HCT116 (cell line): ENCODE data around the gene LTBR.

Source experiments
- EZH2 ChIP-seq: fragments of 200-600 bp; sonication (generic); IDR thresholded peaks from 2 replicates; pipeline ENCODE4 v1.6.1; 2017; ENCODE audit warnings: antibody characterized with exemption, mixed run types
- EZH2phosphoT487 ChIP-seq: fragments of 200-600 bp; IDR thresholded peaks from 2 replicates; pipeline ENCODE4 v1.6.1; 2018; ENCODE audit warnings: antibody characterized with exemption, borderline replicate concordance
- FOSL1 ChIP-seq: IDR thresholded peaks from 2 replicates; pipeline ENCODE4 v1.6.1; 2012; ENCODE audit warnings: low read depth
- POLR2AphosphoS5 ChIP-seq: IDR thresholded peaks from 2 replicates; pipeline ENCODE4 v1.6.1; 2011; ENCODE audit warnings: mild to moderate bottlenecking, low read depth, low read length, moderate library complexity
- SP1 ChIP-seq: IDR thresholded peaks from 2 replicates; pipeline ENCODE4 v1.6.1; 2012; ENCODE audit warnings: low read depth
- YY1 ChIP-seq: IDR thresholded peaks from 2 replicates; pipeline ENCODE4 v1.6.1; 2011; ENCODE audit warnings: low read length, low read depth, moderate library complexity, mild to moderate bottlenecking; ENCODE audit not compliant: insufficient replicate concordance; ENCODE audit errors: extremely low read depth
- TF ChIP-seq, protein P1 (sequence below), 3 experiments: fragments of 200-600 bp in 1 of 3; sonication (generic) in 1 of 3; IDR thresholded peaks in 2 of 3; conservative IDR thresholded peaks in 1 of 3; 2 replicates each; pipeline ENCODE4 v1.5.1; 2012 to 2017; ENCODE audit warnings: low read depth in 2 of 3, low read length in 2 of 3, antibody characterized with exemption in 1 of 3, borderline replicate concordance in 1 of 3, control low read depth in 1 of 3, mild to moderate bottlenecking in 1 of 3, mixed read lengths in 1 of 3, mixed run types in 1 of 3, moderate library complexity in 1 of 3; ENCODE audit not compliant: insufficient read depth in 1 of 3
- TF ChIP-seq, protein P2 (sequence below): IDR thresholded peaks from 2 replicates; pipeline ENCODE4 v1.6.1; 2012; ENCODE audit warnings: low read depth

DNA sequence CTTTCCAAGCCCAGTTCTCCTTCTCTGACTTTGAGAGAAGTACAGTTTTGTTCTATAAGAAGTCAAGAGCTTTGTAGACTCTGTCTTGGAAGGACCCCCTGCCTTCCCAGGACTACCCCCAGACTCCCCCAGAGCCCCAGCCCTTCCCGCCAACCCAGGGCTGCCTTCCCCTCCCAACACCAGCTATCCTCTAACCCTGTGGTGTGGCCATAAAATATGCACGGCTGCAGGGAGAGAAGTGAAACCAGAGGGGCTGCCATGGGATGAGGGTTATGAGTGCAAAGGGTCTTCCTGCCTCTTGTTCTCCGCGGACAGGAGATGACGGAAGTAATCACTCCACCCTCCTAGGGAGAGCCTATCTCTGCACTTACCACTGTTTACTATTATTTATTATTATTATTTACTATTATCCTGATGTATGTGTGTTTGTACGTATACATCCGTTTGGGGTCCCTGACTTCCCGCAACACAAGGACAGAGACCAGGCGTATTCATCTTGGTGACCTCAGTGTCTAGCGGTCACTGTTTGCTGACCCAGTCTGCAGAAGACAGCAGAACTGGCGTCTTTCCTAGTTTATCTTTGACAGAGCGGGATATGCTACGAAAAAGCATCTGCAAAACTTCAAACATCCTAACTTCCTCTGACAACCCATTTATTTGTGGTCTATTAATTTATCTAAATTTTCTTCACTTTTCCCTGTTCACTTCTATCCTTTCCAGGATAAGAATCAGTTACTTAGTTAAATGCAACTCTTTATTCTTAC, 5.1 kb upstream of the LTBR start:
- no peak for TF ChIP-seq EZH2phosphoT487
- TF ChIP-seq, protein P1, sequence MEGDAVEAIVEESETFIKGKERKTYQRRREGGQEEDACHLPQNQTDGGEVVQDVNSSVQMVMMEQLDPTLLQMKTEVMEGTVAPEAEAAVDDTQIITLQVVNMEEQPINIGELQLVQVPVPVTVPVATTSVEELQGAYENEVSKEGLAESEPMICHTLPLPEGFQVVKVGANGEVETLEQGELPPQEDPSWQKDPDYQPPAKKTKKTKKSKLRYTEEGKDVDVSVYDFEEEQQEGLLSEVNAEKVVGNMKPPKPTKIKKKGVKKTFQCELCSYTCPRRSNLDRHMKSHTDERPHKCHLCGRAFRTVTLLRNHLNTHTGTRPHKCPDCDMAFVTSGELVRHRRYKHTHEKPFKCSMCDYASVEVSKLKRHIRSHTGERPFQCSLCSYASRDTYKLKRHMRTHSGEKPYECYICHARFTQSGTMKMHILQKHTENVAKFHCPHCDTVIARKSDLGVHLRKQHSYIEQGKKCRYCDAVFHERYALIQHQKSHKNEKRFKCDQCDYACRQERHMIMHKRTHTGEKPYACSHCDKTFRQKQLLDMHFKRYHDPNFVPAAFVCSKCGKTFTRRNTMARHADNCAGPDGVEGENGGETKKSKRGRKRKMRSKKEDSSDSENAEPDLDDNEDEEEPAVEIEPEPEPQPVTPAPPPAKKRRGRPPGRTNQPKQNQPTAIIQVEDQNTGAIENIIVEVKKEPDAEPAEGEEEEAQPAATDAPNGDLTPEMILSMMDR (IDR thresholded peaks at IDR 0.05 in 2 of 3, conservative IDR thresholded peaks at IDR 0.05 in 1 of 3; ENCODE audit: borderline replicate concordance in 1 of 3, insufficient read depth in 1 of 3, low read depth in 2 of 3, low read length in 2 of 3), result no peak
- no peak for TF ChIP-seq YY1
- TF ChIP-seq, protein P2, sequence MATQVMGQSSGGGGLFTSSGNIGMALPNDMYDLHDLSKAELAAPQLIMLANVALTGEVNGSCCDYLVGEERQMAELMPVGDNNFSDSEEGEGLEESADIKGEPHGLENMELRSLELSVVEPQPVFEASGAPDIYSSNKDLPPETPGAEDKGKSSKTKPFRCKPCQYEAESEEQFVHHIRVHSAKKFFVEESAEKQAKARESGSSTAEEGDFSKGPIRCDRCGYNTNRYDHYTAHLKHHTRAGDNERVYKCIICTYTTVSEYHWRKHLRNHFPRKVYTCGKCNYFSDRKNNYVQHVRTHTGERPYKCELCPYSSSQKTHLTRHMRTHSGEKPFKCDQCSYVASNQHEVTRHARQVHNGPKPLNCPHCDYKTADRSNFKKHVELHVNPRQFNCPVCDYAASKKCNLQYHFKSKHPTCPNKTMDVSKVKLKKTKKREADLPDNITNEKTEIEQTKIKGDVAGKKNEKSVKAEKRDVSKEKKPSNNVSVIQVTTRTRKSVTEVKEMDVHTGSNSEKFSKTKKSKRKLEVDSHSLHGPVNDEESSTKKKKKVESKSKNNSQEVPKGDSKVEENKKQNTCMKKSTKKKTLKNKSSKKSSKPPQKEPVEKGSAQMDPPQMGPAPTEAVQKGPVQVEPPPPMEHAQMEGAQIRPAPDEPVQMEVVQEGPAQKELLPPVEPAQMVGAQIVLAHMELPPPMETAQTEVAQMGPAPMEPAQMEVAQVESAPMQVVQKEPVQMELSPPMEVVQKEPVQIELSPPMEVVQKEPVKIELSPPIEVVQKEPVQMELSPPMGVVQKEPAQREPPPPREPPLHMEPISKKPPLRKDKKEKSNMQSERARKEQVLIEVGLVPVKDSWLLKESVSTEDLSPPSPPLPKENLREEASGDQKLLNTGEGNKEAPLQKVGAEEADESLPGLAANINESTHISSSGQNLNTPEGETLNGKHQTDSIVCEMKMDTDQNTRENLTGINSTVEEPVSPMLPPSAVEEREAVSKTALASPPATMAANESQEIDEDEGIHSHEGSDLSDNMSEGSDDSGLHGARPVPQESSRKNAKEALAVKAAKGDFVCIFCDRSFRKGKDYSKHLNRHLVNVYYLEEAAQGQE, result no peak
- no peak for TF ChIP-seq FOSL1
- TF ChIP-seq EZH2, result no peak
- no peak for TF ChIP-seq SP1
- TF ChIP-seq POLR2AphosphoS5, result no peak
